ENCODE measurements around the gene ZNF695.

The ZNF695 gene

DNA sequence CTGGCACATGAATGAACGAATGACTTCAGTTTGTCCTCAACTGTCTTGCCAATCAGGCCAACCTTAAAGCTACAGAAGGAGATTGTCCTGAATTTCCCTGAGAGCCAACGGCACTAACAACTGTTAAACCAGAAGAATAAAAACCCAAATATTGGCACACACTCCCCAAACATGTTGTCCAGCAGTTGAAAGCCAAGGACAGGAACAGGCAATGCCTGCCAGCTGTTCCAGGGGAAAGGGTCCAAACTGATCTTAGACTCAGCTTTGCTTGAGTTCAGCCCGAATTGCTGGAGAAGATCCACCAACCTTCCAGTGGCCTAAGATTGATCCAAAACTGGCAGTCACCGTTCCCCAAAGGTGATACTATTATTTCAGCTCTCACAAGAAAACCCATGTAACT lies 53.7 kb downstream of the ZNF695 start:
- no peak for DNase-seq

DNA sequence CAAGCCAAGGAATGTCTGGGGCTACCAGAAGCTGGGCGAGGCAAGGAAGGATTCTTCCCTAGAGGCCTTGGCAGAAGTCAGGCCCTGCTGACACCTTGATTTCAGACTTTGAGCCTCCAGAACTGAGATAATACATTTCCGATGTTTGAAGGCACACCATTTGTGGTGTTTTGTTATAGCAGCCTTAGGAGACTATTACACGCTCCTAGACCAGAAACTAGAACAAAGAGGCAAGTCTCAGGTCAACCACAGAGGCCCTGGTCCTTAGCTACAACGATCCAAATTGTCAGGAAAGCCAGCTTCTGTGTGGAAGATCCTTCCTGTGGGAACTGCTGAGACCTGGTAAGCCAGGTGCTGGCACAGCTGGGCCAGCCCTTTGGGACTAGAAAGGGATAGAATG lies 56.4 kb downstream of the ZNF695 start:
- DNase-seq = no peak

DNA sequence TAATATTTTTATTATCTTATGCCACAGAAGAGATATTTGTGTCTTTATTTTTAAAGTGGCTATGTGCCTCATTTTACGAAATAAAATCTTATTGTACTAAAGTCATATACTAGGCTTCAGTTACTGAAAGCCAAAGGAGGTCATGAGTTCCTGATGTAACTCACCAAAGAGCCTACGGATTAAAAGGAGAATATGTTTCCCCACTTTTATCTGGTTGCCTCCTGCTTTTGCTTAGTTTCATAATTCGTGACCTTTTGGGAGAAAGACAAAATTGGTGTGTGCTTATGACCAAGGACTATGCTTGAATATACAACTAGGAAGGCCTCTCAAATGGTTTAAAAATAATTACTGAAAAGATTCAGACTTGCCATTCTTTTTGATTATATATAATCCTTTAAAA lies 57.9 kb downstream of the ZNF695 start:
- DNase-seq = no peak

DNA sequence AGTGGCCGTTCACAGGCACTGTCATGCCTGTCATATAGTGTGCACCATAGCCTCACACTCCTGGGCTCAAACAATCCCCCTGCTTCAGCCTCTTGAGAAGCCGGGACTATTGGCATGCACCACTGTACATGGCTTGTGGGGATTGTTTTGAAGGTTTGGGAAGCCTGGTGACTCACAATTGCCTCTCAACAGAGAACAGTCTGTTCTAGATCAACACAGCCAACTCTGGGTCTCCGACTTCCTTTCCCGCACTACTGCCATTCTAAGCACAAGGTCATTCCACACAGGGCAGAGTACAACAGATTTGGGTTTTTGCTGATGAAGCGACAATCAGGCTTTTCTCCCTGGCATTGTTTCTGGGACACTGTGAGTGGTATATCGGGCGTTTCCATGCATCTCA lies 60.6 kb downstream of the ZNF695 start:
- no peak for DNase-seq

DNA sequence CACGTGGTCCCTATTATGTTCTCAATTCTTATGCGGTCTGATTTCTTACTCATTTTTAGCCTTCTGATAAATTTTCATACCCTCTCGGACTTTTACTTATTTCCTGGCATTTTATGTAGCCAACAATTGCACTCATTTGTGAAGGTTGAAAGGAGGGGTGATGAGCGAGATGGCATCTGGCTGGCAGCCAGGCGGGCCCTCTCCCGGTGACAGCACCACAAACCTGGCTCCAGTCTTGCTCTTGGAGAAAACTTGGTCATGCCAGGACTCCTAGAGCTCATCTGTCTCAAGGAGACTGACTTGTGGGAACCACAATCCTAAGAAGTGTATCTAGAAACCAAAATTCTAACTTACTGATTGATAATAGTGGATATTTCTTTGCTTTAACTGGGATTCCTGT lies 61.5 kb downstream of the ZNF695 start:
- no peak for DNase-seq
